Stimulated activated CD4-positive, alpha-beta T cell treated with anti-CD3 and anti-CD28 coated beads, Interleukin-1b, Interleukin-23, amount 100 ng/mL, for 1 hour (primary cell): Measurements from ENCODE around the gene FLNB.

Experiments used
- DNase-seq, 2 donors: peaks; one replicate each; pipeline ENCODE4 v3.0.0-alpha.2; 2020; ENCODE audit warnings: low read depth in 2 of 2

FLNB gene

DNA sequence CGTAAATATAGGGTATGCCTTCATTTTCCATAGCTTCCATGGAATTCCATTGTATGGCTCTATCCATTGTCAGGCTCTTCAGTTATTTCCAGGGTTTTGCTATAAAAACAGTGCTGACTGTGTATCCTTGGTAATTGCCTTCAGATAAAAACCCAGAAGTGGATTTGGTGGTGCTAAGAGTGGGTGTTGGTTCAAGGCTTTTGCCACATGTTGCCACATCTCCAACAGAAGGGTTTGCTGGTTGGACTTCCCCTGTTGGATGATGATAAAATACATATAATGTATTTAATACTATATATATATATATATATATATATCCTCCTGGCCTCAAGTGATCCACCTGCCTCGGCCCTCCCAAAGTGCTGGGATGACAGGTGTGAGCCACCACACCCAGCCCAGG lies 97.8 kb downstream of the FLNB start:
- DNase-seq, result no peak

DNA sequence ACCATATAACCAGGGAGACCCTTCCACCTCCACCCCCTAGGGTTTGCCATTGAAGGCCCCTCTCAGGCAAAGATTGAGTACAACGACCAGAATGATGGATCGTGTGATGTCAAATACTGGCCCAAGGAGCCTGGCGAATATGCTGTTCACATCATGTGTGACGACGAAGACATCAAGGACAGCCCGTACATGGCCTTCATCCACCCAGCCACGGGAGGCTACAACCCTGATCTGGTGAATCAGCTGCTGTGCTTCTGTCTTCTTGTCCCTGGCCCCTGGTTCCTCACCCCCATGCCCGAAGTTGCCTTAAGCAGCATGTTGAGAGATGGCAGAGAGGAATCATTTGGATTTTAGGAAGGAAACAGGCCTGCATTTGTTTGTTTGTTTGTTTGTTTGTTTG lies 98.4 kb downstream of the FLNB start:
- DNase-seq, result no peak

DNA sequence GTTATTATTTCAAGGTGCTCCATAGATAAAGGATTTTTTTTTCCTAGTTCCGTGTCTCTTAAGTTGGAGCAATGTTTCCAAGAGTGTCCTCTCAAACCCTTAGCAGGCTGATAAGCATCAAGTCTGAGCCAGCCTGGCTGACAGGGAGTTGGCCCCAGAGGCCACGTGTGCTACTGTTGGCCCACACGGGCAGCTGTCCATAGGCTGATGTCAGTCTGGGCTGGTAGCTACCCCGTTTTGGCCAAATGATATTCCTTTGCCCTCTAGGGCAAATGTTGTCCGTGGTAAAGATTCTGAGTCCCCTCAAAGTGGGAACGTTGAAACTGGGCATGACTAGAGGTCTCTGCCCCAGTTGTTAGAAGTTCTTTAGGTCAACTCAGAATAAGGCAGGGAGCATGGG lies 99.4 kb downstream of the FLNB start:
- DNase-seq, result no peak

DNA sequence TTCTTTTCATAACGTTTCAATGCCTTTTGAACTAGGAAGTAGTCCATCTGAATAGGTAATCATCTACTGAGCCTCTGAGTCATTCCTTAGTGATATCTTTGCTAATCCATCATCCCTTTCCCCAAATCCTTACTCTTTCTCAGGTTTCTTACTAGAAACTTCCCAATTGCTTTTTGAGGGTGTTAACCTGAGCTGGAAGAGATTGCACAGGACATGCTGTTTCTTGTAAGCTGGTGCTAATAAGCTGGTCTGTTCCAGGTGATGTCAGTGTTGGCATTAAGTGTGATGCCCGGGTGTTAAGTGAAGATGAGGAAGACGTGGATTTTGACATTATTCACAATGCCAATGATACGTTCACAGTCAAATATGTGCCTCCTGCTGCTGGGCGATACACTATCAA lies 101.5 kb downstream of the FLNB start:
- no peak for DNase-seq

DNA sequence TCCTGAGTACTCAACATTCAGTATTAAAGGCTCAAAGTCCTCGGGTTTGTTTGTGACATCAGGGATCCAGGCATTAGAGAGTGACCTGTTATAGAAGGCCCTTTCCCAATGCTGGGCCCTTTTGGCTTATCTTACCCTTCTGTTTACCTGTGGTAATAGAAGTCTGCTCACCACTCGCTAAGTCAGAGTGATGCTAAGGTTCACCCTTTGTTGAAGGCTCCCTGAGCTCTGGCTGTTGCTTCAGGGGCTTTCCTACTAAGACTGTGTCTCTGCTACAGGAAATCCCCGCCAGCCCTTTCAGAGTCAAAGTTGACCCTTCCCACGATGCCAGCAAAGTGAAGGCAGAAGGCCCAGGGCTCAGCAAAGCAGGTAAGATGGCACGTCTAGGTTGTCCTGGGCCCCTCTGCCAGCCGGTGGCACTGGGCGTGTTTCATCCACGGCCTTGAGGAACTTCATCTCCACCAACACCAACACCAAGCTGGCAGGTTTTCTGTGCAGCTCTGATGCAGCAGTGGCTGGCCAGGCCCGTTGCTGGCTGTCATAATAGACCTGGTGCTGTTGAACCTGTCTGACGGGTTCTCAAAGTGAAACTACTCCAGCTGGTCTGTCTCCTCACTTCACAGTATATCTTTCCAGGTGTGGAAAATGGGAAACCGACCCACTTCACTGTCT lies 103.4 kb downstream of the FLNB start:
- DNase-seq, result no peak

DNA sequence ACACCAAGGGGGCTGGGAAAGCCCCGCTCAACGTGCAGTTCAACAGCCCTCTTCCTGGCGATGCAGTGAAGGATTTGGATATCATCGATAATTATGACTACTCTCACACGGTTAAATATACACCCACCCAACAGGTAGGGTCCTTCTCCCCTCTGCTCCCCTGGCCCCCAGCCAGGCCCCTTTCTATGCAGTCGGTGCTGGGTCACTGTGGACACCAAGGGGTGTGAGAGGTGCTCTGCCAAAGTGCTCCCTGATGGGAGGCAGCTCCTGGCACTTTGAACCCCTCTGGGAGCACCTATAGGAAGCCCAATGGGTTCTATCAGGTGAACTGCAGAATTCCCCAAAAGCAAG lies 103.9 kb downstream of the FLNB start:
- DNase-seq, result no peak

DNA sequence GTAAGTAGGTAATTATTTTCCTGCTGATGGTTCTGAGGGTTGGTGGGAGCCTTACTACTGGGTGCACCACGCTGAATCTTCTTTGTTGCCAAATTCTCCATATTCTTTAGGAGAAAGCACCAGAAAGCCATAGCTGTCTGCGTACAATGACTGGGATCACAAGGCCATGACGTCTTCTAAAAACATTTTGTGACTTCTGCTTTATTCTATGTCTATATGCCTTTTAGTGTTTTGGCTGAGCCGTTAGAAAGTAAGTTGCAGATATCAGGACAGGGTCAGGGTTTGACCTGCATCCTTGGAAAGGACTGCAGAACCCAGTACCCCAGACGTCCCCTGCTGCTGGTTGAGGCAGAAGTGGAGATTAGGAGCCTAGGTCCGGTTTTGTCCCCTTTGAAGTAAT lies 107.0 kb downstream of the FLNB start:
- DNase-seq, result no peak

DNA sequence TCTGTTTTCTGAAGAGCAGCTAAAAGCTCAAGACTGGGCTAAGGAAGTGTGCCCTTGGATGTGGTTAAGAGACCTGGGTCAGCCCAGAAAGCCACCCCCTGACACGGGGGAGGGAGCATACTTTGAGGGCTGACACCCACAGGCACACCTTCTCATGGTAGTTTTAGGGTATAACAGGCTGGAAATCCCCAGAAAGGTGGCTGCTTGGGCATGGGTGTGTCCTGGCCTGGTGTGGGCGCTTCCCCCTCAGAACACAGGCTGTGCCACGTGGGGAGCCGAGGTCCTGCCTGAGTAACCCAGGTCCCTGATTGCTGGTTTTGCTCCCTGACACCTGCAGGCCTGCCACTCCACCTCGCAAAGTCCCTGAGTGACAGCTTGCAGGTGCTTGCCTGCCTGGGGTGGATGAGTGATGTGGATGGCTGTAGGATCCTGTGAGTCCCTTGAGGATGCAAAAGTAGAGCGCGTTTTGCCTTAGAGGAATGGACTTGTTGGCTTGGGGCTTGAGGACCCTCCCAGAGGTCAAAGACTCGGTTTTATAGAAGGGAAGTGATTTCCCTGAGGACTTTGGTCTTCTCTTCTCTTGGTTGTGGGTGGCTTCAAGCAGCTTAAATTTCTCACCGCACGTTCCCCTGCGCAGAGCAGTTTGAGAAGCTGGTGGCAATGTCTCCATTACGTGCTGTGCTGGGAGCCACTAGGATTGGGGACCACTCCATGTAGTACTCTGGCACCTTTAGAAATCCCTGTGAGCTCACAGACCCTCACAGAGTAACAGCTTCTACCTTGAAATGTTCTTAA lies 108.1 kb downstream of the FLNB start:
- peak; percentile 3 to 4 for DNase-seq

DNA sequence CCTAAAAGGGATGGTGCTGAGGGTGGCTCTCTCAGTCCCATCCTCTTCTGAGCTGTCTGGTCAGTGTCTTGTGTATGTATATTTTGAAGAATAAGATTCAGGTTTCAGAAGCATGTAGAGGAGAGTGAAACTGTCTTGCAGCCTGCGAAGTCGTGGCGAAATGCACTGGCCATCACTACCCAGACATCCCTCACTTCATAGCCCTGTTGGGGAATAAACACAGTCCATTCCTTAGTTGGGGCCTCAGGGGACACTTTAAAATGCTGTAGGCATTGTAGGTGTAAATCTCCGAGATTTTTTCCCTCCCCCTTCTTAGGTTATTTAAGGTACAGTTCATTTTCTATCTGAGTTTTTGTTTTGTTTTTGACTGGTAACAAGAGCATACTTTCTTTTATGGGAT lies 108.8 kb downstream of the FLNB start:
- no peak for DNase-seq

DNA sequence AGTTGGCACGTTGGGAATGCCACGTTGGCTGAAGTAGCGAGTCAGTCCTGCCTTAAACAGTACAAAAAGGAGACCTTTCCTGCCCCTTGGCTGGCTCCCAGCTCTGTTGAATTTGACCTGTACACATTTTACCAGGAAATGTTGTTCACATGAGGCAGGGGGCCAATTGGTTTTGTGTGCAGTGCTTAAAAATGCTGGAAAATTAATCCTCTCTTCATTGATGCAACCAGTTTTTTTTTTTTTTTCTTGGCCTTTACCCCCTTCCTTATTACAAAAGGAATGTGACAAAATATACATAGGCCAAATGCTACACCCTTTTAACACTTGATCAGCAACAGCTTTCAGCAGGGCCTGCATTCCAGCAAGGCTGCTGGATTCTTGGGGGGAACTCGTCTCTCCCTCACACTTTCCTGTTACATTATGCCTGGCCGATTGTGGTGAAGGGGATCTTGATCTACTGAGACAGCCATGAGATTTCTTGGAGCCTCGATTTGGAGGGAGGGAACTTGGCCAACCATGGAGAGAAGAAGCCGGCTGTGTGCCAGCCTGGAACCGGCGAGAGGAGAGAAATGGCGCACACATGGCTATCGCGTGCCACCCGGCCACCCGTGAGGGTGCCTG lies 109.4 kb downstream of the FLNB start:
- no peak for DNase-seq

DNA sequence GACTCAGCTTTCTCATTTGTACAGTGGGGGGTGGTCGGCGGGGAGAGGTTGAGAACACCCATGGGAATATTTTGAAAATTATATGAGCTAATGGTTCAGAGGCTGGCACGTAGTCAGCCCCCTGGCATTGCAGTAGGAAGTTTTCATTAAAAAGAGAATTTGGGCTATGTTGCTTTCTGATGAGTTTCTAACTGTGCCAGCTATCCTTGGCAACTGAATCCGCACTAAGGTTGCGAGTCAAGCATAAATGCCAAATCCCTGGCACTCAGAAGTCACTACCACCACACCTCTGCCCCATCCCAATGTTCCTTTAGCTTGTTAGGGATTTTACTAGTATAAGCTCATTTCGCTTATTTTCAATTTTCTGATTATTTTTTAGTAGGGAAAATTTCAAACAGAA lies 111.0 kb downstream of the FLNB start:
- no peak for DNase-seq

DNA sequence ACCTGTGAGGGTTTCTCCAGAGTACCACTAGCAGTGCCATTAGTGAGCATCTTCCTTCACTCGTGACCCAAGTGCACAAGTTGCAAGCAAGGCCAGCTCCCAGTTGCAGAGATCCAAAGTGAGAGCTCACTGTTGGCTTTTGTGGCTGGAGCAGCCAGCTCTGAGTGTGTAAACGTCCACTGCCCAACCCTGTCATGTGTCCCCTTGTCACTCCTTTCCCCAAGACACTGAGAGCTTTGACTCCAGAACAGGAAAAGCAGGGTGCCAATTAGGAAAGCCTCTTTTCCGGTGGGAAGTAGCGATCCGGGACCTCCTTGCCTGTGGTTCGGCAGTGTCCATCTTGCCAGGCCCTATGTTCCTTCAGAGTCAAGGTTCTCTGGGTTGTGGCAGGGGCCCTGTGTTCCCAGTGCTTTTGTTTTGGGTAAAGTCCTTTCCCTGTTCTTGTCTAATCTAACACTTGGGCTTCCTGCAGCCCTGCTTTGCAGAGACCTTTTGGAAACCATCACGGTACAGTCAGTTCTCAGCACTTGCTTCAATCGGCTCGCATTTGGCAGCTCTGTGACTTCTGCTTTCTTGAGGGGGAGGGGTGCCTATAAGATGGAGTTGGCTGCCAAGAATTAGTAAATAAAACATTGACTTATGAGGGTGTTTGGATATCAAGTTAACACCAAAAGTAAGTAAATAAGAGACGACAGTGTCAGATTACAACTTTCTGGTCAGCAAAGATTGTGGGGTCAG lies 112.0 kb downstream of the FLNB start:
- DNase-seq, result no peak

DNA sequence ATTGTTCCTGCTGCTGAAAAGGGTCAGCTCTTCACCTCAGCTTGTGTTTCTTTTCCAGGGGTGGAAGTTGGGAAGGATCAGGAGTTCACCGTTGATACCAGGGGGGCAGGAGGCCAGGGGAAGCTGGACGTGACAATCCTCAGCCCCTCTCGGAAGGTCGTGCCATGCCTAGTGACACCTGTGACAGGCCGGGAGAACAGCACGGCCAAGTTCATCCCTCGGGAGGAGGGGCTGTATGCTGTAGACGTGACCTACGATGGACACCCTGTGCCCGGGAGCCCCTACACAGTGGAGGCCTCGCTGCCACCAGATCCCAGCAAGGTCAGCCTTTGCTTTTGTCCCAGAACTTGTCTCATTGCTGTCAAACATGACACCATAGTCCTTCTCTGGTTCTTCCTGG lies 113.0 kb downstream of the FLNB start:
- DNase-seq, result no peak

DNA sequence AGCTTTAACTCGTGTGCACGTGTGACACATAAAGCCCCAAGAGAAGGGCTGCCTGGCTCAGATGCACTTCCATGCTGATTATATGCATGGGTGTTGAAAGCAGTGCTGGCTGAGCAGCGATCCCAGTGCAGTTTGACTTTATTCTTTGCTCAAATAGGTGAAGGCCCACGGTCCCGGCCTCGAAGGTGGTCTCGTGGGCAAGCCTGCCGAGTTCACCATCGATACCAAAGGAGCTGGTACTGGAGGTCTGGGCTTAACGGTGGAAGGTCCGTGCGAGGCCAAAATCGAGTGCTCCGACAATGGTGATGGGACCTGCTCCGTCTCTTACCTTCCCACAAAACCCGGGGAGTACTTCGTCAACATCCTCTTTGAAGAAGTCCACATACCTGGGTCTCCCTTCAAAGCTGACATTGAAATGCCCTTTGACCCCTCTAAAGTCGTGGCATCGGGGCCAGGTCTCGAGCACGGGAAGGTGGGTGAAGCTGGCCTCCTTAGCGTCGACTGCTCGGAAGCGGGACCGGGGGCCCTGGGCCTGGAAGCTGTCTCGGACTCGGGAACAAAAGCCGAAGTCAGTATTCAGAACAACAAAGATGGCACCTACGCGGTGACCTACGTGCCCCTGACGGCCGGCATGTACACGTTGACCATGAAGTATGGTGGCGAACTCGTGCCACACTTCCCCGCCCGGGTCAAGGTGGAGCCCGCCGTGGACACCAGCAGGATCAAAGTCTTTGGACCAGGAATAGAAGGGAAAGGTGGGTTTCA lies 114.9 kb downstream of the FLNB start:
- DNase-seq, result no peak

DNA sequence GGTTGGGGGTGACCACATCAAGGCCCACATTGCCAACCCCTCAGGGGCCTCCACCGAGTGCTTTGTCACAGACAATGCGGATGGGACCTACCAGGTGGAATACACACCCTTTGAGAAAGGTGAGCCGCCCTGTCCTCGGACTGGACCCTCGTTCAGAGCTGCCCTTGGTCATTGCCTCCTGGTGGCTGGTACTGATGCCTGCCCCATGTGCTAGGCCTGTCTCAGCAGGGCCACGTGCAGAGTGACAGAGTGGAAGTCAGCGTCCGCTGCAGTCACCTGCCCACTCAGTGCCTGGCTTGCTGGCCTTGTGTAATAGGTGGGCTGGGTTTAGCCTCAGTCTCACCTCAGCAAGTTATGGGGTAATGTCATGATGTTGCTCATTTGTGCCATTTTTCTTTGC lies 116.2 kb downstream of the FLNB start:
- DNase-seq, result no peak

DNA sequence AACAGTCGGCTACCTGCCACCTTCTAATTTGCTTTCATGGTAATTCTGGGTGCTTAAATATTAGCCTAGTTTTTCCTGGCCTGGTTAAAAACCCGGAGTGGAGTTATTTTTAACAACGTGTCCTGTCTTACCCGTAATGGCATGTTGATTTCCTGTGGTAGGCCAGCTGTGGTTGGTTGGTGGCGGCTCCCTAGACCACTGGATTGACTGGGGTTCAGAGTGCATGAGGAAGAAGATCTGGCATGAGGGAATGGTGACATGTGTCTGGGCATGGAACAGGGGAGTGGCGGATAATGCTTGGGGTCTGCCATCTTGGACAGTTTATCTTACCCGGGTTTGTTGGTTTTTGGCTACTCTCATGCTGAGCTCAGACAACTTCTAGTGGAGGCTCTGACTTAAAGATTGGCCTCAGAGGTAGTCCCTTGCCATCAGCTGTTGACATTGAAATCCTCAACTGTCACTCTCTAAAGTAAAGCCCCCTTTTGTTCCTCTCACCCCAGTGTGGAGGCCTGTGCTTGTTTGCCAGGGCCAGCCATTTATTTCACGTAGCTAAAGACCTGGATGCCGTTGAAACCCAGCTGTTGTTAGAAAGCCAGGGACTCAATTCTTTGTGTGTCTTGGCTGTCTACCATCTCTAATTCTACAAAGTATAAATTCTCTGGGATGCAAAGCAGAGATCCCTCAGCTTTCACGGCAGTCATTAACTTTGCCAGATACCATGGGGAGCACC lies 121.0 kb downstream of the FLNB start:
- no peak for DNase-seq

DNA sequence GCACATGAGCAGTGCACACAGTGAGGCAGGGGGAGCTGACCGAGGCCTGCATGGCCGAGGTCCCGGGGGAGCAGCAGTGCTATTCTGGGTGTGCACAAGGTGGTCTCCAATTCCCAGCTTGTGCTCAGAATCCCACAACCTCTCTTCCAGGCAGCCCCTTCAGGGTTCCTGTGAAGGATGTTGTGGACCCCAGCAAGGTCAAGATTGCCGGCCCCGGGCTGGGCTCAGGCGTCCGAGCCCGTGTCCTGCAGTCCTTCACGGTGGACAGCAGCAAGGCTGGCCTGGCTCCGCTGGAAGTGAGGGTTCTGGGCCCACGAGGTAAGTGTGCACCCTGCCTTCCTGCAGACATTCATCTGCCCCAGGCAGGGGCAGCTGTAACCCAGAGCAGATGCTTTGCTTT lies 122.4 kb downstream of the FLNB start:
- DNase-seq, result no peak

DNA sequence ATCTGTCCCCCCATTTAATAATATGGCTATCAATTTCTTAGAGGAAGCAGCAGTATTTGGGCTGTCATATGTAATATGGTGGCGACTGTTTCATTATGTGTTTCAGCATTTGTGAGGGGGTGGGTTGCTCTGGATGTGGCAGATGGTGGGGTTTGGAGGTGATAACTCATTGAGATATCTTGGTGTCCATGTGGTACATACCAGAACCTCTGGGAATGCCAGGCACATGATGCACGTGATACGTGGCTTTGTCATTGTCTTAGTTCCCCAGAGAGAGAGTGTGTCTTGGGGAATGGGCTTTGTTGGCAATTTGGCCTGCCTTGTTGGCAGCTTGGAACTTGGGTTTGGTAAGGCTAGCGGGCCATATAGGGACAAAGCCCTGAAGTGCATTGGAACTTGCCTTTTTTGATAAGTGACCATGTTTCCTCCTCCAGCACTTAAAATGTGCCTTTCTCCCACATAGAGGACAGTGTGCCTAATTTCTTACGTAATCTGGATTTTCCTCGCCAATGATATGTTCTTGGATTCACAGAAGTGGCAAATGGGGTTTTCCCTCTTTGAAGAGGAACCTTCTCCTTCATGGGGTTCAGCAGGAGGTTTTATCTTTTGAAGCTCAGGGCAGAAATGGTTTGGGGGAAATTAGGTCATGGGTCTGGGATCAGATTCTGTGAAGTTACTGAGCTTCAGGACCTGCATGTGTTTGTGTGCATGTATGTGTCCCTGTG lies 123.0 kb downstream of the FLNB start:
- no peak for DNase-seq

DNA sequence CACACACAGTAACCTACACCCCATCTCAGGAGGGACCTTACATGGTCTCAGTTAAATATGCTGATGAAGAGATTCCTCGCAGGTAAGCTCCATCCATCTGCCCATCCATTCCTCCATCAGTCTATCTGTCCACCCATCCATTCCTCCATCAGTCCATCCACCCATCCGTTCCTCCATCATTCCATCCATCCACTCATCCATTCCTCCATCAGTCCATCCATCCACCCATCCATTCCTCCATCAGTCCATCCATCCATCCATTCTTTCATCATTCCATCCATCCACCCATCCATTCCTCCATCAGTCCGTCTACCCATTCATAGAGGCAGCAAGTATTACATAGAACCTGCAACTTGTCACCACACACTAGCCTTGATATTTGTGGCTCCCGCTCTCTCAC lies 124.6 kb downstream of the FLNB start:
- no peak for DNase-seq

DNA sequence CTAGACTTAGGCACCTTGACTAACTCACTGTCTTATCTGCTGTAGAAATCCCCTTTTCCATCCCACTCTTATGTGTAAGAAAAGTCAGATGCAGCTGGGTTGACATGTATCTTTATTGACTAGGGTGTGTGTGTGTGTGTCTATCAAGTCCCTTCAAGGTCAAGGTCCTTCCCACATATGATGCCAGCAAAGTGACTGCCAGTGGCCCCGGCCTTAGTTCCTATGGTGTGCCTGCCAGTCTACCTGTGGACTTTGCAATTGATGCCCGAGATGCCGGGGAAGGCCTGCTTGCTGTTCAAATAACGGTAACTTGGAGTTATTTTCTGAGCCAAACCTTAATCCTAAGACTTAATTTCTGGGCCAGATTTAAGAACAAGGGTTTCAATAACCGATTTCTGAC lies 126.2 kb downstream of the FLNB start:
- DNase-seq, result no peak
